LNCaP clone FGC (cell line): ENCODE data around the gene NPDC1.

Experiments used
- DNase-seq: peaks from one replicate; pipeline ENCODE4 v3.0.0-alpha.2; 2011; ENCODE audit warnings: low read depth
- H3K4me3 ChIP-seq: 2 replicates; pipeline ENCODE4 v1.5.1; 2011; ENCODE audit warnings: mild to moderate bottlenecking, low read depth, low read length, control low read depth
- CTCF ChIP-seq: IDR thresholded peaks from 2 replicates; pipeline ENCODE4 v1.5.1; 2012; ENCODE audit warnings: mild to moderate bottlenecking; ENCODE audit not compliant: control insufficient read depth, insufficient read depth; ENCODE audit errors: extremely low read depth

NPDC1 gene

DNA sequence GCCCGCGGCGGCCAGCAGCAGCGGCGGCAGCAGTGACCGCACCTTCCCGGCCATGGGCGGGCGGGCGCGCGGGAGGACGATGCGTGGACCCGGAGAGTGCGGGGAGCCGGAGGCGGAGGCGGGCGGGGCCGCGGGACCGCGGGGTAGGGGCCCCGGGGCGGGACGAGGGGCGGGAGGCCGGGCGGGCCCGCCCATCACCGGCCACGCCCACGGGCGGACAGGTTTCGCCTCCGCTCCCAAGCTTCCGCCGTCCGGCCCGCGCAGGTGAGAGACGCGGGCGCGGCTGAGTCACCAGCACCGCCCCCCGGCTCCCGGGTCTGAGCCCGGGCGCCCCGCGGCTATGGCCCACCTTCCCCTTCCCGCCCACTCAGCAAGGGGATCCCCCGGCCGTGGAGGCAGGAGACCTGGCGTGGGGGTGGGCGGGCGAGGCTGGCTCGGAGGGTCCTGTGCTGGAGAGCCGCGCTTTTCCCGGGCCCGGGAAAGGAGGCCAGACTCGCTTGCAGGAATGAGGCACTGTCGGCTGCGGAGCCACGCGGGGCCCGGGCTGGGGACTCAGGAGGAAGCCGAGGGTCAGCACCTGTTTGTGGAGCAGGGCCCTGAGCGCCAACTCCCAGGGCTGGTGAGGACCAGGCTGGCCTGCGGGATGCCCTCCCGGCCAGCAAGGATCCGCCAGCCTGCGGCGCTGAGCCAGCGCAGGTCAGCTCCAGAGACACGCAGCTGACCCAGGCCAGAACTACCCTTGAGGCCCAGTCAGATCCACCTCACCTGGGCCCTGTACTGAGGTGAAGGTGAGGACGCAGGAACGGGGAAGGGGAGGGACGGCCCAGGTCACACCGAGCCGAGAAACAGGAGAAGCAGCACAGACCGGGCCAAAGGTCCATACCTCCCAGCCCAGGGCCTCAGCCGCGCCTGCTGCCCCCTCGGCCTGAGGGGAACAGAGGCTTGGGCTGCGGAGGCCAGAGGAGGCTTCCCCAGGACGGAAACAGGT is 8.3 kb upstream of the NPDC1 start, which contains the start of gene ENTPD2:
Gene ENTPD2, minus strand, starts transcription at position 118 of the 988 bp plus-strand sequence. Its CDS starts 64 bp downstream, at position 54.
- DNase-seq = no peak
- H3K4me3 ChIP-seq = peak within 1 kb of the TSS; percentile 56
- no peak for TF ChIP-seq CTCF

GRCh38 chr9:137052998-137053943 is 7.3 kb upstream of the NPDC1 start:
- H3K4me3 ChIP-seq = peak overlapping the region; percentile 56
- TF ChIP-seq CTCF = no peak
- no peak for DNase-seq

- TF ChIP-seq CTCF = no peak
- no peak for DNase-seq
- no peak overlapping the region for H3K4me3 ChIP-seq
Measured at GRCh38 chr9:137052293-137052692, 6.3 kb upstream of the NPDC1 start.

GRCh38 chr9:137051145-137051724 is 5.3 kb upstream of the NPDC1 start:
- no peak overlapping the region for H3K4me3 ChIP-seq
- DNase-seq = no peak
- TF ChIP-seq CTCF = no peak

DNA sequence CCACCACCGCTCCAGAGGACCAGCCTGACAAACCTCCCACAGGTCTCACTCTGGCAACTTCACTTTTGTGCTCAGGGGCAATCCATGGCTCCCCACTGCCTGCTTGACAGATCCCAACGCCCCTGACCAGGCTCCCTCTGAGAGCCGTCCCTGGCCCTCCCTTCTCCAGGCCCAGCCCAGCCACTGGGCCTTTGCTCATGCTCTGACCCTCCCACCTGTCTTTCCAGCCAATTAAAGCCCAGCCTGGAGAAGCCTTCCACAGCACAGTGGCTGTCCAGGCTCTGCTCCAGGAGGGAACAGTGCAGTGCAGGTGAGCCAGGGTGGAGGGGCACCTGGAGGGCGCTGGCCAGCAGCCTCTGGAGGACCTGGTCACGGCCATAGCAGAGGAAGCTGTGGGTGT is 4.6 kb upstream of the NPDC1 start:
- DNase-seq = no peak
- no peak for TF ChIP-seq CTCF

More for the DNA sequence above, 4.6 kb upstream of the NPDC1 start:
- no peak overlapping the region for H3K4me3 ChIP-seq
